ENCODE data around the gene RPL38.

Gene RPL38

DNA sequence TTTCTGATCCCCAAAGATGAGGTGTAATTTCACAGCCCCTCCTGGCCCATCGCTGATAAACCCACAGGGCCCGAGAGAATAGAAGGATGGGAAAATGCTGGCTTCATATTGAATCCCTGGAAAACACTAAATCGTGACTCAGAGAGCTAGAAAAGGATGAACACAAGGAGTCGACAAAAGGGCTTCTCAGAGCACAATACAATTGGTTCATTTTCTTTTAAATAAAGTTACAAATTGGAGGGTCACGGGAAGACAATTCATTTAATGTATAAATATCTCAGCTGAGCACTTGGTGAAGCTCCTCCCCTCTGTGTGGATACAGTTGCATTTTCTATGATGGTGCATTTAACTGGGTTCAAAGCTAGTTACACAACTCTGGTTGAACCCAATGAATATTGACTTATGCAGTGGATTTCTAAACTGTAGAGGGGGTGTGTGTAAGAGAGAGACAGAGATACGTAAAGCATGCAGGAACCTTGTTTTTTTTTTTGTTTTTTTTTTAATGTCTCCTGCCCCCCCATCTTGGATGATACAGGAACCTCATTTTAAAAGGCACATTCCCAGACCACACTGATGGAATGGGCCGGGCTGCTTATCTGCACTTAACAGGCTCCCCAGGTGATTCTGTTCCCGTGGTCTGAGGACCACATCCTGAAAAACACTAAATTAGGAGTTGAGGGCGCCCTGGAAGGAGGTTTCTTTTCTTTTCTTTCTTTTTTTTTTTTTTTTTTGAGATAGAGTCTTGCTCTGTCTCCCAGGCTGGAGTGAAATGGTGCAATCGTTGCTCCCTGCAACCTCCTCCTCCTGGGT, 24.0 kb downstream of the RPL38 start:
- DNase-seq (ENCODE audit: low spot score), result no peak

DNA sequence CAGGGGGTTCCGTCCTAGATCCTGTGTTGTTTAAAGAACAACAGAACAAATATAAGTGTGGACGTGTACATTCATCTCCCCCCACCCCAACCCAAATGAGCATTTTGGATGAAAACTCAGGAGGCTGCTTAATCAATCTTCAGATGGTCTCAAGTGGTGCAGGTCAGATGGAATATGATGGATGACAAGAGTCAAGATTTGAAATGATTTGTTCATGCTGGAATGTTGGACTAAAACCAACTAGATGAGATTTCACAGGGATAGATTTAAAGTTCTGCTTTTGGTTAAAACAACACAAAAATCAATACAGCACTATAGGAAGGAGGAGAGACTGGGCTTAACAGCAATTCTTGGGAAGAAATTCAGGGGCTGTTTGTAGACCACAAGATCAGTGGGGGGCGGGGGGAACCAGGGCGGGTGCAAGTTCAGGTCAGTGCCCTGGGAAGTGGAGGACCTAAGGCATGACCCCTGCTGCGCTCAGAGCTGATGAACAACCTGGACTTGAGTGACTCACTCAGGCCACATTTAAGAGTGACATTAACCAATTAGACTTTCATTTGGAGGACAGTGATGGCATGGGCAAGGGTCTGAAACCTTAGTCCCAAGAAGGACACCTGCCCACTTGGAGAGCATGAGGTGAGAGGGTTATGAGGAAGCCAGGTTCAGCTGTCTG, 25.0 kb downstream of the RPL38 start:
- DNase-seq (ENCODE audit: low spot score), result no peak

DNA sequence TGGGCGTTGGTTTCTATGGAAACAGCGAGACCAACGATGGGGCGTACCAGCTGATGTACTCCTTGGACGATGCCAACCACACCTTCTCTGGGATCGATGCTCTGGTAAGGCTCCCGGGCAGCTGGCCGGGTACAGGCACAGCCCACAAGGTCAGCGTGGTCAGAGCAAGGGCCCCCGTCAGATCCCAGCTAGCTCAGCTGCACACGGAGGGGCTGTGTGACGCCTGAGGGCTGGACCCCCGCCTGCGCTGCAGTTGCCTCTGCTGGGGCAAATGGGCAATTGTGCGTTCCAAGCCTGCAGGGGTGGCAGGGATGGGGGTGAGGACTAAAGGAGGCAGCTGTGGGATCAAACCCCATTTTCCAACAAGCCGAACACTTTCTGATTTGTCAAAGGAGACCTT, 27.4 kb downstream of the RPL38 start:
- no peak for DNase-seq (ENCODE audit: low spot score)

DNA sequence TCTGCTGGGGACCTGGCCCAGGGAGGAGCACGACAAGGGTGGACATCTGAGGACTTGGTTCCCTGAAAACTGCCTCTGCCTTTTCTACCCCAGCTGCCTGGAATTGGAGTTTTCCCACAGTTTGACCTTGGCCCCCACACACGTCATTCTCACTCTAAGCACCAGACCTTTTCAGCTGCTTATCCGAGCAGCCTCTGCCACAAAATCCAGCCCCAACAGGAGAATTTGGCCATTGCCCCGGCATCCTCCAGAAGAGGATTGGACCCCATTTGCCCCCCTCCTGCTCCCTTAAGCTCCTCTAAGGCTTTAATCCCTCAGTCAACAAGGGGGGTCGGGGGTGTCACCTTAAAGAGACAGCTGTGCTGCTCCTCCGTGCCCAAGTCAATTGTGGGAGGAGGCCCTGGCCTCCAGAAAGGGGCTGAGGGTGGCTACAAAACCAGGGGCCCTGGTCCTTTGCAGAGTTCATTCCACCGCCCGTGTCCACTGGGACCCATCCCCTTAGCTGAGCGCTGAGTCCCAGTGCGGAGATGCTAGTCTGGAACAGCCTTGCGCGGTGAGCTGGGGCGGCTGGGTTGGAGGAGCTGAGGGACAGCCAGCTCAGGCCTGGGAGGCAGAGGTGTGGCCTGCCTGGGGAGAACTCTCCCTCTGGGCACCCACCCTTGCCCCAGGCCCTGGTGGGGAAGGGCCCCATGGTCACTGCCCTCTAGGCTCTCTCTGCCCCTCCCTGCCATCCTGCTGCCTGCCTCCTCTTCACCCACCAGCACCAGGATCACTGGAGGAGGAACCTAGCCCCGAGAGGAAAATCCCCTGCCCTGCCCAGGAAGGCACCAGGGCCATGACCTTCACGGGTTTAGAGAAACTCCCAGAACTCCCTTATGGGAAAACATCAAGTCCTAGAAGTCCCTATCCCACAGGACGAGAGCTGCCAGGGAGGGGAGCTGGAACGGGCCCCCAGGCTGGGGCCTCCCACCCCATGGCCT, 28.7 kb downstream of the RPL38 start:
- no peak for DNase-seq (ENCODE audit: low spot score)

DNA sequence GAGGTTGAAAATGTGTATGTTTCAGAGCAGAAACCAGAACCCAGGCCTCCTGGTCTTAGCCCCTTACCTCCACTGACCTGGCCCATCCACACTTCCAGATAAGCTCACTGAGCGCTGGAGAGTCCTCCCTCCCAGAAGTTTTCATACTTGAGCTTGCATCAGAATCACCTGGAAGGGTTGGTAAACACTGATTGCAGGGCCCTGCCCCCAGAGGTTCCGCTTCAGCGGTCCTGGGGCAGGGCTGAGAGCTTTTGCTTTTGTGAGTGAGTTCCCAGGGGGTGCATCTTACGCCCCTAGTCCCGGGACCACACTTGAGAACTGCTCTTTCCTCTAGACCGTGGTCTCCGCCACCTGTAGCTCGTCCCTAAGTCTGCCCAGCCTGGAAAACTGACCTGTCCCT, 30.5 kb downstream of the RPL38 start:
- no peak for DNase-seq (ENCODE audit: low spot score)

DNA sequence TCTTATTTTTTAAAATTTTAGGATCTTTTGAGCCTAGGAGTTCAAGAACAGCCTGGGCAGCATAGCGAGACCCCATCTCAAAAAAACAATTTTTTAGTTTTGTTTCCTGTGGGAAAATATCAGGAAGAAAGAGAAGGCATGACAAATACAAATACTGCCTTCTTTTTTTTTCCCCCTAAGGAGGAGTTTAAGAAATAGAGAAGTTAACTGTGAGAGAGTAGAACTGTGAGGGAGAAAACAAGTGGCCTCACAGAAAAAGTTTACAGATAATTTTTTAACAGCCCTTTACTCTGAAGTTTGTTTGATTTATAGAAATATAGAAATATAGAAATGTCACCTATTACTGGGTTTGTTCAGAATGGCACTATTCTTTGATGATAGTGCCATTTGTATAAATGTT, 31.0 kb downstream of the RPL38 start:
- DNase-seq (ENCODE audit: low spot score), result no peak

DNA sequence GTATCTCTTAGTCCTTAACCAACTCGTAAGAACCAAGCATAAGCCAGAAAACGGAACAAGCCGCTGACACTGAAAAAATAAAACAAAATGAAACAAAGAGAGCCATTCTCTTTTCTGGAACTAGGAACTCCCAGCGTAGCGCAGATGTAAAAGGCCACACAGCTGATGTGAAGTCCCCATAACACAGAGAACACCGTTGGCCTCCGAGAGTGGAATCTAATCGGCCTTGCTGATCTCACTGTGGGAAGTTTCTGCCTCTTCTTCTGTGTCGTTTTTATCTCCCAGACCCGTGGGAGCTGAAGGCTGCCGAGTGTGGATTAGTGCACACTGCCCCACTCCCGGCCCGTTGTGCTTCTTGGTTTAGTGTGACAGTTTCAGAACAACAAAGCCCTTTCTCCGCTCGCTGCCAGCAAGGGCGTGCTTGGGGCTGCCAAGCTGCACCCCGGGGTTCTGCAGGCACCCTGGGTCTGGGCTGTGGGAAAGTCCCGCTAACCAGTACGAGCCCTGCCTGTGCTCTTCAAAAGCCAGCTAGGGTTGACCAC, 31.6 kb downstream of the RPL38 start:
- no peak for DNase-seq (ENCODE audit: low spot score)

DNA sequence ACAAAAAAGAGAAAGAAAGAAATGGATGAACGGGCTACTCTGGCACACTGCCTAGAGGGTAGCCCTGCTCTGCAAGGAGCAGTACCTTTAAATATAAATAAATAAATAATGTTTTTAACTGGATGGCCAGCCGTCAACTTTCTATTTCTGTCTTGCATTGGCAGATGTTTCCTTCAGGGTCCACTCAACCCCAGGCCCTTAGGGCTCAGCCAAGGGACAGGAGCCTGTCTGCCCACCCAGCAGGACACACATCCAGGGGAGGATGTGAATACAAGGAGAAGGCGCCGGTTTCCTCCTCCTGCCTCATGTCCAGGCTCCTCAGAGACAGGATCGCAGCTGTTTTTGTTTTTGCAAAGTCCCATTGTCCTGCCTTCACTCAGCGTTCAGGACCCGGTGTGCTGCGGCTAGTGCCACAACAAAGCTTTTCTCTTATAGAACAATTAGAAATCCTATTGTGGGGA, 32.5 kb downstream of the RPL38 start:
- no peak for DNase-seq (ENCODE audit: low spot score)

DNA sequence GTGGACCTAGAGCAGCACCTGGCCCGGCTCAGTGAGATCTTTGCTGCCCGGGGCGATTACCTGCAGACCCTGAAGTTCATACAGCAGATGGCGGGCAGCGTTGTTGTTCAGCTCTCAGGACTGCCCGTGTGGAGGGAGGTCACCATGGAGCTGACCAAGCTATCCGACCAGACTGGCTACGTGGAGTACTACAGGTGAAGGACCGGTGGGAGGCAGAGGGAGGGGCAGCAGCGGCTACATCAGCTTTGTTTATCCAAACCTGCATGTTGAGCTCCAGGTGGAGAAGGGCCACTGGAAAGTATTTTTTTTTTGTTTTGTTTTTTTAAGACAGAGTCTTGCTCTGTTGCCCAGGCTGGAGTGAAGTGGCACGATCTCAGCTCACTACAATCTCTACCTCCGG, 33.8 kb downstream of the RPL38 start:
- DNase-seq (ENCODE audit: low spot score), result no peak

DNA sequence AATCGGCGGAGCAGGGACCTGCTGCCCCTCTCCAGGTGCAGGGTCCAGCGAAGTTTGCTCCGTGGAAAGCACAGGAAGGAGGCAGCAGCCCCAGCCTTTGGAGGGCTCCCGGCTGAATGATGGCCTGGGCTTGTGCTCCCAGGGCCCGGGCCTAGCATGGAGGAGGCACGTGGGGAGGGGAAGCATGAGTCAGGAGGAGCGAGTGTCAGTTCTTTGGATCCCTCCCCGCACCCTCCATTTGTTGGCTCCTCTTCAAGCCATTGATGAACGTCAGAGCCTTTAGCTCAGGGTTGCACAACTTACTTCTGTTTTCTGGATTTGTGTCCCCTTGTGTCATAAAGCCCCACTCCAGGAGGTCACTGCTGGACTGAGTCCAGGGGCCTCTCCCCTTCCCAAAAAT, 35.7 kb downstream of the RPL38 start:
- DNase-seq (ENCODE audit: low spot score), result no peak

DNA sequence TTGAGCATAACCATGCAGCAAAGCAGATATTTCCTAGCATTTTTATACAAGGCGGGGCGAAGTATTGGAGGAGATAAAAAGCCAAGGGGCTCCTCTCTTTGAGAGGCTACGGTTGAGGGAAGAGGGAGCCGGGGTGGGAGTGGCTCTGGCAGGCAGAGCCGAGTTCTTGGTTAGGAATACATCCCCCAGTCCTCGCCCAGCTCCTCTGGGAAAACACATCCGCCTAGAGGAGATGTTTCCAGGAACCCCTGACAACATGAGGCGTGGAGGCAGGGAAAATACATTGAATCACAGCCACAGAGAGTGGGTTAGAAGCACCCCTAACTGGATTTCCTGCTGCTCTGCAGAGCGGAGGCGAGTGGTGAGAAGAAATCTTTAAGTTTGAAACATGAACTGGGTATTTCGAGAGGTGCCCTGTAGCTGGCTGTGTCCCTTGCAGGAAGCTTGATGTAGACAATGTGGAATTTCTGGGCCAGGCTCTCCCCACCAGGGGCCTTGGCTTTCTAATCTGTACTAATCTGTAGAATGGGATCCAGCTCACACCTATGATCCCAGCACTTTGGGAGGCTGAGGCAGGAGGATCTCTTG, 37.2 kb downstream of the RPL38 start:
- no peak for DNase-seq (ENCODE audit: low spot score)

DNA sequence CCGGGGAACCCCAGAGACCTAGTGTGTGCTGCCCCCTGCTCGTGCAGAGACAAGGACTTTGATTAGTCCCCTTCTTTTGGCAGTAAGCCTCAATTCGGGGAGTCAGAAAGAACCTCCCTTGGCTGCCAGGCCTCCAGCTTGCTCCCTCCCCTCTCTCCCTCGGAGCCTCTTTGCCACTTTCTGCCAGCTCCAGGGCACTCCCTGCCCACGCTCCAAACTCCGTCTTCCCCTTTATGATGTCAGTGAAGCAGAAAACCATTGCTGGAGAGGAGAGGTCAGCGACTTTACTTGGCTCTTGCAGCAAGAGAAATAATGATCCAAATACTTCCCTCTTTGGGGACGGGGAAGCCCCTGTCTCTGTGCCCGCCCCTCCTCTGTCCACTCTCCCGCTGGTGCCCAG, 38.0 kb downstream of the RPL38 start:
- DNase-seq (ENCODE audit: low spot score), result no peak

DNA sequence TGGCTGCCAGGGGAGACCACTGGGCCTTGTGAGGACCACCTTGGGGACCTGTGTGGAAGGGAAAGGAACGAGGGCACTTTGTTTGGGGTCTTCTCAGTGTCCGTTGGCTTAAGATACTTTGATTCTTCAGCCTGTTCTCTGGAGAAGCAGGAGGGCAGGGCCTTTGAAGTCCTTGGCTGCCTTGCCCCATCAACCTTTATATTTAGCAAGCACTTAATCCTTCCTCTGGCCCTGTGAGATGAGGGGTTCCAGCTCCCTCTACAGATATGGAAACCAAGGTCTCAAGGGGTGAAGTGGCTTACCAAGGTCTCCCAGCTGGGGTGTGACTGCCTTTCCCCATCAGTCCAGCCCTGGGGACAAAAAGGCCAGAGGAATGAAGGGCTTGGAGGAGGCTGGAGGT, 38.4 kb downstream of the RPL38 start:
- DNase-seq (ENCODE audit: low spot score), result no peak

DNA sequence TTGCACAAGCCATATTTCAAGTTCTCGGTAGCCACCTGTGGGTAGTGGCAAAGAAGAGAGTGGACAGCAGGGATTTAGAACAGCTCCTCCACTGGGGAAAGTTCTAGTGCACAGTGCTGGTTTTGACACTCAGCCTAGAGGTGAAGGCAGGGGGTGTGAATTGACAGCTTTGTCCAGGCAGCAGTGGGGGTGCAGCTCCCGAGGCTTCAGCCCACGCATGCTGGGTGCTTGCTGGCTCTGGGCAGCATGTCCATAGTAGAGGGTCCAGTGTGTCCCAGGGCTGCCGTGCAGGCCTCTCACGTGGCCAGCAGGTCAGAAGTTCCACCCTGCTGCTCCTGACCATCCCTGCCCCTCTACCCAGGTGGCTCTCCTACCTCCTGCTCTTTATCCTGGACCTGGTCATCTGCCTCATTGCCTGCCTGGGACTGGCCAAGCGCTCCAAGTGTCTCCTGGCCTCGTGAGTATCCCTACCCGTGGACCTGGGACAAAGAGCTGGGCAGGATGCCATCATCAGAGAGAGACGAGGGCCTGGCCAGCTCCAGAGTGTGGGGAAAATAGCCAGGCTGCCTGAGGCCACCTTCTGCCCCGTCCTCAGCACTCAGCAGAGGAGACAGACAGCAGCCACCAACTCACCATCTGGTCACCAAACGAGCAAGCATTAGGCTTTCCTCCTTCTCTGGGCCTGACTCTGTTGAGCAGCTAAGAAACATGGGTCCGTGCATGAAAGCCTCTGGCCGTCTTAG, 39.7 kb downstream of the RPL38 start:
- DNase-seq (ENCODE audit: low spot score), result no peak

DNA sequence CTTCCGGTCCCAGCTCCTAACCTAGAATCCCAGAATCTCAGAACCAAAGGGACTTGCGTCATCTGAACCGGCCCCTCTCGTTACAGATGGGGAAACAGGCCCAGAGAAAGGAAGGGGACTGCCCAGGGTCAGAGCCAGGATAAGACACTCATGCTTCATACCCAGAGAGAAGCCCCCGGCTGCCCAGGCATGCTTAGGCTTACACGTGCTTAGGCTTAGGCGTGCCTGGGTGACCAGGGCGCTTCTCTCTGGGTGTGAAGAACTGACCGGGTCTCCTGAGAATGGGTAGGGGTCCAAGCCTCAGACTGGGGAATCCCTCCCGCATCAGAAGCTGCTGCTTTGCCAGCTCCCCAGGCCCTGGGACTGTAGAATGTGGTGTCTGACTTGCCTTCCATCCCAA, 40.6 kb downstream of the RPL38 start:
- DNase-seq (ENCODE audit: low spot score), result no peak

DNA sequence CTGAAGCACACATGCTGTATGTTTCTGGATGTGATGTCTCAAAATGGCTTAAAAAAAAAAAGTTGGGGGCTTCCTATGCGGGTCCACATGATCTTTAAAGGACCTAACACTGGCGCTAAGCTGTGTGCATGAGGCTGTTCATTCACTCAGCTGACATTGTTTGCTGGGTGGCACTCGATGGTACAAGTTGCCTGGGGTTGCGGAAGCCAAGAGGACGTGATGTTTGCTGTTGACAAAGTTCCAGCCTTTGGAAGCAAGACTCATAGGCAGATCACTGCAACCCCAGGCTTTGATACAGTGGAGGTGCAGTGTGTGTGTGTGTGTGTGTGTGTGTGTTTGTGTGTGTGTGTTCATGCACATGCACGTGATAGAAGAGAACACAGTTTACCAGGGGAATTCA, 41.1 kb downstream of the RPL38 start:
- no peak for DNase-seq (ENCODE audit: low spot score)

DNA sequence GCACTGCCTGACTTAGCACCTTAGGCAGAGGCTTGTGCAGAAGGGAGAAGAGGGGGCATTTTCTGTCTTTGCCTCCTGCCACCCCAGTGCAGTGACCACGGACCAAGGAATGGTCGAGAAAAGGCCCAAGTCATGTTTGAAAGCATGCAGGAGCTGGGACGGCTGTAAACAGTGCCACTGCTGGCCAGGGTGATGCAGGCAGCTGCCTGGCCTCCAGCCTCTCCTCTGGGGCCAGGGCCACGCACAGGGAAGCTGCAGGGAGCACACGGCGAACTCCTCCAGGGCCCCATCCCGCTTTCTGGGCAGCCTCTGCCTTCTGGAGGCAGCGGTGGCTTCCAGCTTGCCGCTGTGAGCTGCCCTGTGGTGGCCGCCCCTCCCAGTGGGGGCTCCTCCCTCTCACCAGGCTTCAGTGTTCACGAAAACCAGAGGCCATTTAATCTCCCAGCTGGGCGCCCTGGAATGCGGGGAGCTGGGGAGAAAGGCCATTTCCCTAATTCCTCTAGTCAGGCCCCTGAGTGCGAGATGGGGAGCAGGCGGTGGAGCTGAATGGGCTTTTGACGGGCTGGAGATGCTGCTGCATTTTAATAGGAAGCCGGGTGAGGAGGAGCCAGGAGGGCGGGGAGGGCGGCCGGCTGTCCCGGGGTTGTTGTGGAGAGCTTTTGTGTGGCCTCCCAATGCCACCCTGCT, 41.8 kb downstream of the RPL38 start:
- no peak for DNase-seq (ENCODE audit: low spot score)

DNA sequence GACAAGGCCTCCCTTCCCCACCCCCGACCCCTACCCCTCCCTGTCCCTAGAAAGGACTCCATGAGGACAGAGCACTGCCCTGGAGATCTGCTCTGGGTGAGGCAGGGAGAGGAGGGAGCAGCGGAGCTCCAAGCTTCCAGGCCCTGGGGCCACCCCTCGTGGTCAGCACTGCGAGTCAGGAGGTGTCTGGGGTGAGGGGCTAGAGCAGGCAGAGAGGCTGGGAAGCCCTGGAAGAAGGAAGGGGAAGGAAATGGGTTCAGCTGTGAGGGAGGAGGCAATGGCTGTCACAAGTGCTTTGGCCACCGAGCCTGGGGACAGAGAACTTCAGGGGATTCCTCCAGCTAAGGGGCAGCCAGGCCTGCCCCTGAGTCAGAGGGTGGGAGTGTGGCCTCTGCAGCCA, 42.4 kb downstream of the RPL38 start:
- no peak for DNase-seq (ENCODE audit: low spot score)

DNA sequence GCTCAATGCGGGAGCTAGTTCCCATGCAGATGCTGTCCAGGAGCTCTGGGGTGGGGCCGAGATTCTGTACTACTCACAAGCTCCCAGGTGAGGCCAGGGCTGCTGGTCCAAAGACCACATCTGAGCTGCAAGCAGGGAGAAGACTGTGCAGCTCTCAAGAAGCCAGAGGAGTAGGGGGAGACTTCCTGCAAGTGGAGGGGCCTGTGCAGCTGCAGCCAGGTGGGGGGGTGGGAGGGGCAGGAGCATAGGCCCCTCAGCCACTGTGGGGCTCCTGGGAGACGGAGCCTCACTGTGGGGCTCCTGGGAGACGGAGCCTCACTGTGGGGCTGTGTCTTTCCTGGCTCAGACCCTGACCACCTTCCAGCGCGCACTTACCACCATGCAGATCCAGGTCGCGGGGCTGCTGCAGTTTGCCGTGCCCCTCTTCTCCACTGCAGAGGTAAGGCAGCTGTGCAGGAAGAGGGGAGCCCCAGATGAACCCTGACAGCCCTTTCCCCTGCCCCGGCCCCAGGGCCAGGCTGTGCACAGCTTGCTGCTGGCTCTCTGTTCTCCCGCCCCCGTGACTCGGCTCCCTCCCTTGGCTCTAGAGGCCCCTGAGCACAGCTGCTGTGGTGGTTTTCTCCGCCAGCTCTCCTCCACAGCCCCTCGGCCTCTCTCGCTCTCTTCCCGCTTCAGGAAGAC, 46.3 kb downstream of the RPL38 start:
- DNase-seq (ENCODE audit: low spot score), result no peak

Data from AG08396 (cell line).